ACHN (cell line): ENCODE measurements around the gene GPN2.
"Not testable (repeated sequence)": the region's sequence is repeated elsewhere in the genome, so short reads cannot be mapped to it uniquely, and the experiment has no call there.

ENCODE experiments used
- DNase-seq: peaks from one replicate; pipeline ENCODE4 v3.0.0-alpha.2; 2015
- in situ Hi-C: cut with HindIII; loops from 2 replicates; pipeline ENCODE4 v1.10.0; 2017; ENCODE audit warnings: low sequenced_read_pairs, low pct_ligation_motif_present, low pct_unique_long_range_greater_than_20kb

GPN2 gene

GRCh38 chr1:26909951-26910342, 19.9 kb upstream of the GPN2 start:
- no peak for DNase-seq
- in situ Hi-C loops: no loop called here

GRCh38 chr1:26907071-26907917, 17.2 kb upstream of the GPN2 start:
- in situ Hi-C loops: no loop called here
- peak; percentile 94 for DNase-seq

GRCh38 chr1:26900815-26901511, 10.9 kb upstream of the GPN2 start:
- no peak for DNase-seq
- in situ Hi-C loops: no loop called here

DNA sequence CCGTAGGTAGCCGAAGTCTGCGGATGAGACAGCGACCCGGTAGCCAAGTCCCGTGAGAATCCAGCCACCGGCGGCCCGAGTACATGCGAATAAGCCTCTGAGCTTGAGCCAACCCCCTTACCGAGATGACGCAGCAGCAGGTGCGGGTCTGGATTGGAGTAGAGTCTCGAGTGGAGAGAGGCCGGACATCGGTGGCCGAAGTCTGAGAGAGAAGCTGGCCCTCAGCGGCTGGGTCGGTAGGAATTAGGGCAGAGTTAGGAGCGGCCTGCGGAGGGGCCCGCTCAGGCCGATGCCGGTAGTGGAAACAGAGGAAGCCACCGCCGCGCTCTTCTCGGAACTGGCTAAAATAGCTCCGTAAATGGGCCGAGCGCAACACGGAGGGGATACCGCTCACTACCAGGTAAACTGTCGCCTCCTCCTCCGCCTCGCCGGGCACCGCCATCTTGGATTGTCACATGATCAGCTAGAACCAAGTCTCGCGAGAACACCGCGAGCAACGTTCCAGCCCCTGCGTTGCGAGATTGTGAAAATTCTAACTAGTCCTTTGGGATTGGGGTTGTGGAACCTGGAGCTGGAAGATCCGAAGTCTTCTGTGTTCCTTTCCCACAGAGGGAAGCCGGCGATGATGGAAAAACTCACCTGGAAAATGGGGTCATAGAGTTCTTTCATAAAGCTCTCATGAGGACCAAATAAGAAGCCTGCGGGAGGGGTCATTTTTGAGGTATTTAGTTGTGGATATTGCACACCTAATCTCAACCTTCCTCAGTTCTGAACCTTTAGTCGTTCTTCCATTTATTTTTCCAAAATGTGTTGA, 10.1 kb upstream of the GPN2 start, which contains the start of gene GPATCH3:
GPATCH3 (minus strand) TSS at position 467 of the 814 bp plus-strand sequence; CDS start at position 442, 25 bp downstream.
- DNase-seq: peak; percentile 89
- in situ Hi-C loops: no loop called here

DNA sequence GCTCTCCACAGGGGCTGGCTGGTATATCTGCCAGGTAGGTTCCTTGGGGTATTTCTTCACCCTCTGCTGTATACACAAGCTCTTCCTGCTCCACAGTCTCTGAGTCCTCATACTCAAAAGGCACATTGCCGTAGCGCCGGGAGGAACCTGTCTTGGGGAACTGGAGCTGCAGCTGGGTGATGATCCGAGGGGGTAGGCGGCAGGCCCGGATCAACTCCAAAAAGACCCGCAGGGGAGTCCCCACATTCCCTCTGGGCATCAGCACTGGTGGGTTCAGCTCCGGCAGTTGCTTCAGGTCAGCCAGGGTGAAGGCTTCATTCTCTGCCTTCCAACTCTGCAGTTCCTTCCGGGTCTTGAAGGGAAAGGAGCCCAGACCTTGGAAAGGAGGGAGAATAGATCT, 7.3 kb upstream of the GPN2 start:
- in situ Hi-C loops: no loop called here

GRCh38 chr1:26894263-26894662, 4.2 kb upstream of the GPN2 start:
- no peak for DNase-seq
- in situ Hi-C loops: no loop called here

More for the DNA sequence above, 7.3 kb upstream of the GPN2 start:
- DNase-seq: no peak

GRCh38 chr1:26890467-26890796, 349 bp upstream of the GPN2 start:
- in situ Hi-C loops: no loop called here
- no peak for DNase-seq

- DNase-seq: no peak
- in situ Hi-C loops: loop anchor here (10.0 kb wide), 1 partner anchor 53 kb away; no protein-coding TSS in a partner anchor
Measured at GRCh38 chr1:26888231-26888630, 1.9 kb downstream of the GPN2 start.

DNA sequence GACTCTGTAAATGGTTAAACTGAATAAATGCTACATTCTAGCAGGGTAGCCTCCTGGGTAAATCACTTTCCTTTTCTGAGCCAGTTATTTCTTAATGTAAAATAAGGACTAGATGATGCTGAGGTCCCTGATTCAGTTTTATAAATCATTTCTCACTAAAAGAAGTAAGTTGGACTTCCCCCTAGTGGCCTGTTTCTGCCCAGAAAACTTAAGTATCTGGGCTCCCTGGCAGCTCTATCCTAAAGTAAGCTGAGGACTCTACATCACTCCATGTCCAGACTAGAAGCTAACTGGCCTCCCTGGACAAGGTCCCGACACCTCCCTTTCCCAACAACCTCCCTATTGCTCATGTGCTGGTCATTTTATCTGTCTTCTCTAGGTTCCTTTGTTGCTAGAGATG, 3.0 kb downstream of the GPN2 start:
- peak; percentile 49 for DNase-seq
- in situ Hi-C loops: loop anchor here (10.0 kb wide), 1 partner anchor 52 kb away; no protein-coding TSS in a partner anchor

- in situ Hi-C loops: loop anchor here (10.0 kb wide), 1 partner anchor 48 kb away; no protein-coding TSS in a partner anchor
- no peak for DNase-seq
Measured at GRCh38 chr1:26882696-26883463, 7.2 kb downstream of the GPN2 start.

GRCh38 chr1:26881611-26882010, 8.5 kb downstream of the GPN2 start:
- in situ Hi-C loops: loop anchor here (10.0 kb wide), 1 partner anchor 47 kb away; no protein-coding TSS in a partner anchor
- not testable (repeated sequence) for DNase-seq

DNA sequence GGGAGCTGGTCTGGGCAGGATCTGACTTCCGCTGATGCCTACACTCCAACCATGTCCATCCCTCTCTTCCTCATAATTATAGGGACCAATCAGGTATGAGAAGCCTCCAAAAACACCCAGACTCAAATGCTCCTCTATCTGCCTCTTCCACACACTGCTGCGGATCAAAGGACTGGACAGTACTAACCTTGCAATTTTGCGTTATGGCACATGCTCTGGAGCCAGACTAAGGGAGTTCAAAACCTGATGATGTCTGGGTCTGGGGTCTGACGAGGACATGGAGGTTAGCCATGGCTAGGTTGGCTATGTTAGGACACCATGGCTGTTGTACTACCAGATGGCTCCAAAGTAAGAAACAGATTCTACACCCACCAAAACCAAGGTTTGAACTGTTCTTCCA, 10.3 kb downstream of the GPN2 start:
- in situ Hi-C loops: loop anchor here (10.0 kb wide), 1 partner anchor 45 kb away; no protein-coding TSS in a partner anchor
- DNase-seq: no peak

- in situ Hi-C loops: no loop called here
- DNase-seq: no peak
Measured at GRCh38 chr1:26877326-26877725, 12.8 kb downstream of the GPN2 start.

GRCh38 chr1:26874896-26875295, 15.2 kb downstream of the GPN2 start:
- DNase-seq: no peak
- in situ Hi-C loops: no loop called here

GRCh38 chr1:26873097-26873496, 17.0 kb downstream of the GPN2 start:
- DNase-seq, in situ Hi-C loops: not testable (repeated sequence)

GRCh38 chr1:26864610-26865480, 25.2 kb downstream of the GPN2 start:
- in situ Hi-C loops: no loop called here

GRCh38 chr1:26863685-26864077, 26.4 kb downstream of the GPN2 start:
- no peak for DNase-seq
- in situ Hi-C loops: no loop called here

More at GRCh38 chr1:26864610-26865480, 25.2 kb downstream of the GPN2 start:
- peak; percentile 96 for DNase-seq
